A549 (cell line): ENCODE data around the gene KCTD1. TPM values are rescaled to one million over a fixed set of nuclear protein-coding genes. Genes with fewer than 3 reads are reported as not detected.

Source experiments
- ATAC-seq, 2 experiments: fragments of 200-7000 bp in 1 of 2; fragments of >200 bp in 1 of 2; cut with Nextera tagmentation in 1 of 2; cut with Tn5 transposase in 1 of 2; 3 replicates each; pipeline versions ENCODE4 v1.8.0 to v1.9.1; 2018 to 2020; ENCODE audit warnings: mild to moderate bottlenecking in 1 of 2, moderate library complexity in 1 of 2
- CTCF ChIA-PET: fragments of 300-600 bp; sonication (Branson Sonifier 250); formaldehyde crosslinking; extraction: SDS; loops from one replicate; lab custom pipeline; 2021; ENCODE audit warnings: antibody characterized with exemption, inconsistent platforms; lab: Yijun Ruan, JAX
- POLR2A ChIA-PET: fragments of 350-600 bp; formaldehyde crosslinking; extraction: SDS; loops from one replicate; lab custom pipeline; 2021; ENCODE audit warnings: antibody characterized with exemption, inconsistent platforms; lab: Yijun Ruan, JAX
- DNase-seq, 2 experiments: peaks; one replicate each; pipeline versions ENCODE4 v3.0.0 to v3.0.0-alpha.2; 2011 to 2016; ENCODE audit warnings: low read depth in 1 of 2, low spot score in 1 of 2
- FAIRE-seq: peaks from 2 replicates; lab custom pipeline; 2011; peaks lifted over from hg19 to GRCh38; lab: Jason Lieb, UNC
- H3K27ac ChIP-seq, 2 experiments: fragments of >200 bp; sonication (Bioruptor Twin); formaldehyde crosslinking; 3 replicates each; pipeline ENCODE4 v1.5.1; 2016 to 2017
- H3K4me1 ChIP-seq: fragments of >200 bp; sonication (Bioruptor Twin); formaldehyde crosslinking; 3 replicates; pipeline ENCODE4 v1.6.1; 2016
- H3K4me2 ChIP-seq: fragments of >200 bp; sonication (Bioruptor Twin); formaldehyde crosslinking; 3 replicates; pipeline ENCODE4 v1.6.1; 2016
- H3K4me3 ChIP-seq: fragments of >200 bp; sonication (Bioruptor Twin); formaldehyde crosslinking; 3 replicates; pipeline ENCODE4 v1.5.1; 2016
- H3K9me3 ChIP-seq: fragments of >200 bp; sonication (Bioruptor Twin); formaldehyde crosslinking; 3 replicates; pipeline ENCODE4 v1.6.1; 2016
- ATOH8 ChIP-seq: fragments of 250-450 bp; sonication (Bioruptor Pico); IDR thresholded peaks from 2 replicates; pipeline ENCODE4 v1.5.0; 2020; ENCODE audit warnings: low read depth, mild to moderate bottlenecking, moderate library complexity
- BHLHE40 ChIP-seq: IDR thresholded peaks from 2 replicates; pipeline ENCODE4 v1.6.1; 2012; ENCODE audit warnings: low read depth, low read length, inconsistent platforms
- CBX8 ChIP-seq: fragments of 200-600 bp; sonication (generic); IDR thresholded peaks from 2 replicates; pipeline ENCODE4 v1.6.1; 2016
- FOXS1 ChIP-seq: fragments of 250-450 bp; sonication (Bioruptor Pico); IDR thresholded peaks from 2 replicates; pipeline ENCODE4 v1.5.0; 2020; ENCODE audit warnings: mild to moderate bottlenecking, moderate library complexity
- HDAC2 ChIP-seq: fragments of 200-600 bp; sonication (generic); IDR thresholded peaks from 2 replicates; pipeline ENCODE4 v1.6.1; 2016
- HOXB13 ChIP-seq: fragments of 250-450 bp; sonication (Bioruptor Pico); IDR thresholded peaks from 2 replicates; pipeline ENCODE4 v1.5.0; 2020; ENCODE audit warnings: low read depth, mild to moderate bottlenecking, moderate library complexity
- HOXB5 ChIP-seq: fragments of 250-450 bp; sonication (Bioruptor Pico); IDR thresholded peaks from 2 replicates; pipeline ENCODE4 v1.5.0; 2020; ENCODE audit warnings: mild to moderate bottlenecking, moderate library complexity
- JUNB ChIP-seq: fragments of >200 bp; sonication (Bioruptor Twin); formaldehyde crosslinking; IDR thresholded peaks from 2 replicates; pipeline ENCODE4 v1.6.1; 2016
- PBX3 ChIP-seq: IDR thresholded peaks from 2 replicates; pipeline ENCODE4 v1.6.1; 2012
- POLR2AphosphoS2 ChIP-seq: conservative IDR thresholded peaks from 2 replicates; pipeline ENCODE4 v1.6.1; 2012; ENCODE audit warnings: low read length, improper control_type of control experiment, inconsistent platforms
- RAD21 ChIP-seq, 2 experiments: fragments of >200 bp in 1 of 2; sonication (Bioruptor Twin) in 1 of 2; formaldehyde crosslinking in 1 of 2; IDR thresholded peaks in 1 of 2; conservative IDR thresholded peaks in 1 of 2; 2 replicates in 1 of 2; 3 replicates in 1 of 2; pipeline ENCODE4 v1.6.1; 2012 to 2018; ENCODE audit warnings: inconsistent platforms in 1 of 2
- RFX5 ChIP-seq: fragments of 450-650 bp; IDR thresholded peaks from 2 replicates; pipeline ENCODE4 v1.7.1; 2014; ENCODE audit warnings: antibody characterized with exemption, mild to moderate bottlenecking, moderate library complexity
- SREBF2 ChIP-seq: fragments of 450-650 bp; IDR thresholded peaks from 2 replicates; pipeline ENCODE4 v1.6.1; 2014; ENCODE audit warnings: mild to moderate bottlenecking, moderate library complexity
- TFCP2L1 ChIP-seq: fragments of 250-450 bp; sonication (Bioruptor Pico); IDR thresholded peaks from 2 replicates; pipeline ENCODE4 v1.5.0; 2021; ENCODE audit warnings: mild to moderate bottlenecking
- ZC3H11A ChIP-seq: fragments of 450-650 bp; IDR thresholded peaks from 2 replicates; pipeline ENCODE4 v1.6.1; 2014; ENCODE audit warnings: antibody characterized with exemption, mild to moderate bottlenecking
- ZNF302 ChIP-seq: fragments of 250-450 bp; sonication (Bioruptor Pico); IDR thresholded peaks from 2 replicates; pipeline ENCODE4 v1.9.0; 2021; ENCODE audit warnings: inconsistent platforms, mild to moderate bottlenecking, moderate library complexity
- WGBS: methylation state at CpG from one replicate; pipeline ENCODE4 v1.1.6; 2017; ENCODE audit errors: missing lambda C conversion rate; 5-methylcytosine and 5-hydroxymethylcytosine counted together
- polyA plus RNA-seq, 4 experiments: library from polyadenylated mRNA; depleted of rRNA in 3 of 4; stranded (reverse); fragments of >200 nt; fragmentation: RNase III in 1 of 4; extraction: RNeasy Plus Mini Kit Qiagen cat#74134 plus additional on column Dnase treatment in 1 of 4; gene quantifications; 2 replicates in 3 of 4; 3 replicates in 1 of 4; pipeline ENCODE4 v1.2.3, GENCODE V29; 2011 to 2017
- TF ChIP-seq, protein P1 (sequence below): fragments of 450-650 bp; IDR thresholded peaks from 2 replicates; pipeline ENCODE4 v1.6.1; 2014; ENCODE audit warnings: antibody characterized with exemption
- TF ChIP-seq, protein P2 (sequence below): IDR thresholded peaks from 2 replicates; pipeline ENCODE4 v1.6.1; 2012; ENCODE audit warnings: low read depth, borderline replicate concordance
- TF ChIP-seq, protein P3 (sequence below): fragments of >200 bp; sonication (Bioruptor Twin); formaldehyde crosslinking; IDR thresholded peaks from 2 replicates; pipeline ENCODE4 v1.6.1; 2016
- TF ChIP-seq, protein P4 (sequence below): fragments of >200 bp; sonication (Bioruptor Twin); formaldehyde crosslinking; IDR thresholded peaks from 3 replicates; pipeline ENCODE4 v1.6.1; 2016
- TF ChIP-seq, protein P5 (sequence below): IDR thresholded peaks from 2 replicates; pipeline ENCODE4 v1.6.1; 2012
- TF ChIP-seq, protein P6 (sequence below): fragments of 250-450 bp; sonication (Bioruptor Pico); IDR thresholded peaks from 2 replicates; pipeline ENCODE4 v1.5.0; 2021; ENCODE audit warnings: mild to moderate bottlenecking, moderate library complexity, borderline replicate concordance

Gene KCTD1
- polyA plus RNA-seq, 2 of the 4 experiments (the other 2 are of a cell fraction), result 26.1 to 32.1 TPM

- no peak overlapping the region for H3K4me2 ChIP-seq
- H3K4me3 ChIP-seq, result no peak overlapping the region
- ATAC-seq, result no peak
- no peak for FAIRE-seq
- POLR2A ChIA-PET, result no interaction called here
- peak overlapping the region in 1 of 2 experiments; percentile 60; a peak in 2 of 6 replicates for H3K27ac ChIP-seq
- no peak for DNase-seq
- CTCF ChIA-PET, result no interaction called here
- H3K4me1 ChIP-seq, result peaks cover 61% of the 10 kb centered on the region
- 0 out of 2 replicates have a peak, but pooled peaks have one; percentile 42 for TF ChIP-seq HDAC2
- TF ChIP-seq, protein P1, sequence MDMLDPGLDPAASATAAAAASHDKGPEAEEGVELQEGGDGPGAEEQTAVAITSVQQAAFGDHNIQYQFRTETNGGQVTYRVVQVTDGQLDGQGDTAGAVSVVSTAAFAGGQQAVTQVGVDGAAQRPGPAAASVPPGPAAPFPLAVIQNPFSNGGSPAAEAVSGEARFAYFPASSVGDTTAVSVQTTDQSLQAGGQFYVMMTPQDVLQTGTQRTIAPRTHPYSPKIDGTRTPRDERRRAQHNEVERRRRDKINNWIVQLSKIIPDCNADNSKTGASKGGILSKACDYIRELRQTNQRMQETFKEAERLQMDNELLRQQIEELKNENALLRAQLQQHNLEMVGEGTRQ, result no peak
- H3K9me3 ChIP-seq, result no peaks in the 10 kb centered on the region
These were observed 12.7 kb downstream of the KCTD1 start for GRCh38 chr18:26535630-26536029.

GRCh38 chr18:26532367-26533340 is 15.7 kb downstream of the KCTD1 start:
- H3K4me2 ChIP-seq, result no peak overlapping the region
- ATAC-seq (peak in 1 of 2 experiments; percentile 35; a peak in 3 of 6 replicates), DNase-seq (no peak), FAIRE-seq (no peak)
- H3K4me3 ChIP-seq, result no peak overlapping the region
- TF ChIP-seq HOXB13 (CRISPR knock-in tag), result no peak
- TF ChIP-seq SREBF2, result no peak
- TF ChIP-seq ZC3H11A, result no peak
- TF ChIP-seq, protein P2, sequence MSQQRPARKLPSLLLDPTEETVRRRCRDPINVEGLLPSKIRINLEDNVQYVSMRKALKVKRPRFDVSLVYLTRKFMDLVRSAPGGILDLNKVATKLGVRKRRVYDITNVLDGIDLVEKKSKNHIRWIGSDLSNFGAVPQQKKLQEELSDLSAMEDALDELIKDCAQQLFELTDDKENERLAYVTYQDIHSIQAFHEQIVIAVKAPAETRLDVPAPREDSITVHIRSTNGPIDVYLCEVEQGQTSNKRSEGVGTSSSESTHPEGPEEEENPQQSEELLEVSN, result no peak
- TF ChIP-seq HDAC2, result no peak
- no peak for TF ChIP-seq PBX3
- TF ChIP-seq HOXB5 (CRISPR knock-in tag), result no peak
- TF ChIP-seq ATOH8 (CRISPR knock-in tag), result no peak
- no peak for TF ChIP-seq TFCP2L1 (CRISPR knock-in tag)
- TF ChIP-seq RAD21 (conservative IDR thresholded peaks at IDR 0.05 in 1 of 2, IDR thresholded peaks at IDR 0.05 in 1 of 2), result no peak
- CTCF ChIA-PET, result interaction anchor here (0.8 to 1.5 kb wide), 5 partner anchors 12 to 439 kb away, joined by 3 to 6 read pairs (median 3); partner anchors contain the start of gene KCTD1
- H3K27ac ChIP-seq, result peak overlapping the region in 1 of 2 experiments; percentile 34; a peak in 1 of 6 replicates
- POLR2A ChIA-PET, result no interaction called here
- WGBS, result 66% methylated on average over 9 of the region's 9 CpGs
- no peaks in the 10 kb centered on the region for H3K9me3 ChIP-seq
- peaks cover 55% of the 10 kb centered on the region for H3K4me1 ChIP-seq

GRCh38 chr18:26531605-26532298 is 16.6 kb downstream of the KCTD1 start:
- Histone ChIP-seq H3K4me1 (peaks cover 56% of the 10 kb centered on the region), H3K9me3 (no peaks in the 10 kb centered on the region), H3K27ac (peak overlapping the region in 1 of 2 experiments; percentile 24; a peak in 1 of 6 replicates), H3K4me3 (no peak overlapping the region), H3K4me2 (no peak overlapping the region)
- CTCF ChIA-PET, result interaction anchor here (0.9 to 1.2 kb wide), 3 partner anchors 11 to 26 kb away, joined by 3 to 4 read pairs (median 3); no protein-coding TSS in a partner anchor
- no peak for DNase-seq
- TF ChIP-seq SREBF2, result no peak
- no peak for TF ChIP-seq JUNB
- TF ChIP-seq, protein P3, sequence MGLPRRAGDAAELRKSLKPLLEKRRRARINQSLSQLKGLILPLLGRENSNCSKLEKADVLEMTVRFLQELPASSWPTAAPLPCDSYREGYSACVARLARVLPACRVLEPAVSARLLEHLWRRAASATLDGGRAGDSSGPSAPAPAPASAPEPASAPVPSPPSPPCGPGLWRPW, result no peak
- TF ChIP-seq CBX8, result no peak
- TF ChIP-seq, protein P4, sequence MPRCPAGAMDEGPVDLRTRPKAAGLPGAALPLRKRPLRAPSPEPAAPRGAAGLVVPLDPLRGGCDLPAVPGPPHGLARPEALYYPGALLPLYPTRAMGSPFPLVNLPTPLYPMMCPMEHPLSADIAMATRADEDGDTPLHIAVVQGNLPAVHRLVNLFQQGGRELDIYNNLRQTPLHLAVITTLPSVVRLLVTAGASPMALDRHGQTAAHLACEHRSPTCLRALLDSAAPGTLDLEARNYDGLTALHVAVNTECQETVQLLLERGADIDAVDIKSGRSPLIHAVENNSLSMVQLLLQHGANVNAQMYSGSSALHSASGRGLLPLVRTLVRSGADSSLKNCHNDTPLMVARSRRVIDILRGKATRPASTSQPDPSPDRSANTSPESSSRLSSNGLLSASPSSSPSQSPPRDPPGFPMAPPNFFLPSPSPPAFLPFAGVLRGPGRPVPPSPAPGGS, result no peak
- no peak for TF ChIP-seq FOXS1 (CRISPR knock-in tag)
- no peak for TF ChIP-seq ATOH8 (CRISPR knock-in tag)
- TF ChIP-seq ZNF302 (CRISPR knock-in tag), result no peak
- no peak for TF ChIP-seq POLR2AphosphoS2
- TF ChIP-seq, protein P5, sequence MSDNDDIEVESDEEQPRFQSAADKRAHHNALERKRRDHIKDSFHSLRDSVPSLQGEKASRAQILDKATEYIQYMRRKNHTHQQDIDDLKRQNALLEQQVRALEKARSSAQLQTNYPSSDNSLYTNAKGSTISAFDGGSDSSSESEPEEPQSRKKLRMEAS, result no peak
- TF ChIP-seq, protein P6, sequence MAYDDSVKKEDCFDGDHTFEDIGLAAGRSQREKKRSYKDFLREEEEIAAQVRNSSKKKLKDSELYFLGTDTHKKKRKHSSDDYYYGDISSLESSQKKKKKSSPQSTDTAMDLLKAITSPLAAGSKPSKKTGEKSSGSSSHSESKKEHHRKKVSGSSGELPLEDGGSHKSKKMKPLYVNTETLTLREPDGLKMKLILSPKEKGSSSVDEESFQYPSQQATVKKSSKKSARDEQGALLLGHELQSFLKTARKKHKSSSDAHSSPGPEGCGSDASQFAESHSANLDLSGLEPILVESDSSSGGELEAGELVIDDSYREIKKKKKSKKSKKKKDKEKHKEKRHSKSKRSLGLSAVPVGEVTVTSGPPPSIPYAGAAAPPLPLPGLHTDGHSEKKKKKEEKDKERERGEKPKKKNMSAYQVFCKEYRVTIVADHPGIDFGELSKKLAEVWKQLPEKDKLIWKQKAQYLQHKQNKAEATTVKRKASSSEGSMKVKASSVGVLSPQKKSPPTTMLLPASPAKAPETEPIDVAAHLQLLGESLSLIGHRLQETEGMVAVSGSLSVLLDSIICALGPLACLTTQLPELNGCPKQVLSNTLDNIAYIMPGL (CRISPR knock-in tag), result no peak
- TF ChIP-seq BHLHE40, result no peak
- no peak for TF ChIP-seq RFX5
- no peak for TF ChIP-seq ZC3H11A
- 82% methylated on average over 4 of the region's 4 CpGs for WGBS
- FAIRE-seq, result no peak
- POLR2A ChIA-PET, result no interaction called here
- no peak for ATAC-seq
